GM12878 (cell line): Measurements from ENCODE around the gene MRTFA. TPM values are rescaled to one million over a fixed set of nuclear protein-coding genes. Genes with fewer than 3 reads are reported as not detected.

Experiments used
- ATAC-seq: fragments of 200-7000 bp; cut with Tn5 transposase; 3 replicates; pipeline ENCODE4 v1.9.1; 2020; ENCODE audit warnings: mild to moderate bottlenecking, moderate library complexity
- BruUV-seq: library from RNA; stranded (reverse); fragments of 400-500 nt; replicated peaks from 2 replicates; lab custom pipeline; 2021; lab: Mats Ljungman, UMichigan
- CTCF ChIA-PET: fragments of 300-600 bp; sonication (Branson Sonifier 250); formaldehyde crosslinking; extraction: SDS; loops from one replicate; lab custom pipeline; 2021; ENCODE audit warnings: inconsistent platforms; lab: Yijun Ruan, JAX
- POLR2A ChIA-PET: fragments of 350-600 bp; formaldehyde crosslinking; extraction: SDS; loops from one replicate; lab custom pipeline; 2021; ENCODE audit warnings: inconsistent platforms; lab: Charles Lee
- RAD21 ChIA-PET: fragments of 300-600 bp; sonication (Branson Sonifier 250); formaldehyde crosslinking; loops from one replicate; lab custom pipeline; 2023; ENCODE audit warnings: antibody characterized with exemption; ENCODE audit not compliant: unreplicated experiment; lab: Charles Lee
- SMC1A ChIA-PET: fragments of 300-600 bp; sonication (Branson Sonifier 250); formaldehyde crosslinking; loops from one replicate; lab custom pipeline; 2023; ENCODE audit not compliant: unreplicated experiment, uncharacterized antibody; lab: Charles Lee
- DNase-seq: peaks from one replicate; pipeline ENCODE4 v3.0.0-alpha.2; 2011; ENCODE audit warnings: low read depth, low spot score
- FAIRE-seq: peaks from 3 replicates; lab custom pipeline; 2011; peaks lifted over from hg19 to GRCh38; lab: Jason Lieb, UNC
- H2AFZ ChIP-seq: 2 replicates; pipeline ENCODE4 v1.6.0; 2011; ENCODE audit warnings: low read depth, low read length, control low read depth; ENCODE audit not compliant: control insufficient read depth
- H3K27ac ChIP-seq: 2 replicates; pipeline ENCODE4 v1.5.1; 2011; ENCODE audit warnings: control low read depth; ENCODE audit not compliant: control insufficient read depth, insufficient read depth
- H3K27me3 ChIP-seq, 2 experiments: replicated peaks in 1 of 2; 2 replicates each; pipeline versions ENCODE4 v1.6.0 to v1.6.1; 2011; ENCODE audit warnings: low read length in 1 of 2; ENCODE audit not compliant: control insufficient read depth in 2 of 2, insufficient read depth in 2 of 2
- H3K36me3 ChIP-seq, 2 experiments: 2 replicates each; pipeline ENCODE4 v1.5.1; 2011; ENCODE audit warnings: low read length in 1 of 2; ENCODE audit not compliant: control insufficient read depth in 2 of 2, insufficient read depth in 2 of 2
- H3K4me1 ChIP-seq: 2 replicates; pipeline ENCODE4 v1.6.1; 2011; ENCODE audit warnings: mild to moderate bottlenecking, low read length, moderate library complexity, mixed read lengths; ENCODE audit not compliant: control insufficient read depth, insufficient read depth
- H3K4me2 ChIP-seq: 2 replicates; pipeline ENCODE4 v1.6.0; 2011; ENCODE audit warnings: control low read depth; ENCODE audit not compliant: control insufficient read depth, insufficient read depth
- H3K4me3 ChIP-seq: fragments of 200-600 bp; sonication (generic); 2 replicates; pipeline ENCODE4 v1.5.1; 2016
- H3K79me2 ChIP-seq: 2 replicates; pipeline ENCODE4 v1.6.0; 2011; ENCODE audit warnings: low read length; ENCODE audit not compliant: control insufficient read depth, insufficient read depth
- H3K9ac ChIP-seq: 2 replicates; pipeline ENCODE4 v1.8.0; 2011; ENCODE audit warnings: low read length, control low read depth, mixed read lengths; ENCODE audit not compliant: control insufficient read depth, insufficient read depth
- H3K9me3 ChIP-seq: replicated peaks from 3 replicates; pipeline ENCODE4 v1.5.1; 2011; ENCODE audit warnings: mild to moderate bottlenecking, low read length; ENCODE audit not compliant: control insufficient read depth, insufficient read depth
- H4K20me1 ChIP-seq: 2 replicates; pipeline ENCODE4 v1.6.0; 2011; ENCODE audit not compliant: control insufficient read depth, insufficient read depth
- KDM1A ChIP-seq: fragments of 200-600 bp; sonication (generic); IDR thresholded peaks from 2 replicates; pipeline ENCODE4 v1.6.1; 2016; ENCODE audit warnings: borderline replicate concordance
- NBN ChIP-seq: fragments of 450-650 bp; IDR thresholded peaks from 2 replicates; pipeline ENCODE4 v1.6.1; 2016
- NFYA ChIP-seq: IDR thresholded peaks from 2 replicates; pipeline ENCODE4 v1.6.1; 2011; ENCODE audit warnings: low read depth, mild to moderate bottlenecking, low read length, improper control_type of control experiment, borderline replicate concordance
- NR2C1 ChIP-seq: fragments of 450-650 bp; IDR thresholded peaks from 2 replicates; pipeline ENCODE4 v1.6.1; 2017; ENCODE audit warnings: antibody characterized with exemption, mild to moderate bottlenecking, moderate library complexity
- POLR2A ChIP-seq: IDR thresholded peaks from 2 replicates; pipeline ENCODE4 v1.6.1; 2011; ENCODE audit warnings: low read depth, mild to moderate bottlenecking, low read length
- RCOR1 ChIP-seq: conservative IDR thresholded peaks from 2 replicates; pipeline ENCODE4 v1.6.1; 2012; ENCODE audit warnings: low read depth, low read length, improper control_type of control experiment
- YBX1 ChIP-seq: fragments of 450-650 bp; IDR thresholded peaks from 2 replicates; pipeline ENCODE4 v1.6.1; 2016; ENCODE audit warnings: antibody characterized with exemption
- WGBS: methylation state at CpG from one replicate; pipeline ENCODE4 v1.1.6; 2016; ENCODE audit warnings: low lambda C conversion rate; ENCODE audit not compliant: insufficient replicate concordance, insufficient coverage; ENCODE audit errors: missing lambda C conversion rate; 5-methylcytosine and 5-hydroxymethylcytosine counted together
- in situ Hi-C: fragments of 300-500 bp; cut with MboI; formaldehyde crosslinking; loops from 9 replicates; pipeline ENCODE4 v1.14.3; 2018; ENCODE audit warnings: mixed read lengths
- intact Hi-C: fragments of 100-400 bp; cut with micrococcal nuclease; formaldehyde crosslinking; loops from one replicate; pipeline ENCODE4 v1.14.2; 2022; ENCODE audit not compliant: unreplicated experiment
- polyA plus RNA-seq, 11 experiments: library from polyadenylated mRNA; depleted of rRNA in 4 of 11; unstranded in 6 of 11; stranded (reverse) in 5 of 11; fragments of >200 nt; fragmentation: Nextera tagmentation in 4 of 11; fragmentation: Illumina TruSeq in 1 of 11; extraction: Ambion mirVana in 4 of 11; extraction: Trizol in 1 of 11; gene quantifications; 1 replicate in 1 of 11; 2 replicates in 10 of 11; pipeline versions ENCODE4 v1.2.1 to v1.2.3, GENCODE V29; 2011 to 2016; ENCODE audit warnings: inconsistent platforms in 2 of 11, missing spikeins in 2 of 11, low read depth in 1 of 11
- total RNA-seq, 4 experiments: library from RNA; depleted of rRNA in 3 of 4; stranded (reverse); fragments of >200 nt in 3 of 4; fragmentation: Illumina TruSeq in 1 of 4; extraction: Trizol in 1 of 4; gene quantifications; 2 replicates each; pipeline versions ENCODE4 v1.2.1 to v1.2.3, GENCODE V29; 2013 to 2021
- TF ChIP-seq, protein P1 (sequence below): fragments of 450-650 bp; formaldehyde crosslinking; IDR thresholded peaks from 2 replicates; pipeline ENCODE4 v1.4.0; 2020; ENCODE audit warnings: mild to moderate bottlenecking, moderate library complexity
- TF ChIP-seq, protein P2 (sequence below): fragments of 150-350 bp; IDR thresholded peaks from 2 replicates; pipeline ENCODE4 v1.6.1; 2014; ENCODE audit warnings: mild to moderate bottlenecking, low read depth, low read length
- TF ChIP-seq, protein P3 (sequence below): fragments of 450-650 bp; IDR thresholded peaks from 2 replicates; pipeline ENCODE4 v1.6.1; 2017; ENCODE audit warnings: mild to moderate bottlenecking, moderate library complexity
- TF ChIP-seq, protein P4 (sequence below): fragments of 450-650 bp; IDR thresholded peaks from 2 replicates; pipeline ENCODE4 v1.6.1; 2018; ENCODE audit warnings: borderline replicate concordance, mild to moderate bottlenecking; ENCODE audit not compliant: partially characterized antibody
- TF ChIP-seq, protein P5 (sequence below): IDR thresholded peaks from 2 replicates; pipeline ENCODE4 v1.6.1; 2012; ENCODE audit warnings: low read depth, low read length, improper control_type of control experiment

The MRTFA gene
- total and polyA plus RNA-seq, 10 of the 15 experiments (the other 5 are each of a cell fraction or from before 2014, with no cell fraction given), result 2.0 to 63.9 (median 17.9) TPM

DNA sequence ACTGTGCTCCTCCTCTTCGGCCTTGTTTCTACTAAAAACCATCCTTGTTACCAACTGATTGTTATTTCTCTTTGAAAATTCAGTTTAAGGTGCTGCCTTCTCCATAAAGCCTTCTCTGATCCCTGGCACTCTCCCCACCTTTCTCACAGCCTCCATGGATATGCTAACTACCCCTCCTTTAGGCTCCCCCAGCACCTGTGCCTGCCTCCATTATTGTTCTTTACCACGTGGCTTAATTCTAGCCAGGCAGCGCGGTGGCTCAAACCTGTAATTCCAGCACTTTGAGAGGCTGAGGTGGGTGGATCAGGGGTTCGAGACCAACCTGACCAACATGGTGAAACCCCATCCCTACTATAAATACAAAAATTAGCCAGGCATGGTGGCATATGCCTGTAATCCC lies 96.3 kb downstream of the MRTFA start:
- ChIA-PET POLR2A (no interaction called here), SMC1A (interaction anchor here (1.0 kb wide), 1 partner anchor 10 kb away, joined by 6 read pairs; no protein-coding TSS in a partner anchor), CTCF (interaction anchor here (2.1 kb wide), 1 partner anchor 15 kb away, joined by 8 read pairs; no protein-coding TSS in a partner anchor), RAD21 (interaction anchor here (1.3 kb wide), 1 partner anchor 94 kb away, joined by 3 read pairs; no protein-coding TSS in a partner anchor)
- in situ Hi-C loops, result no loop called here
- DNase-seq (no peak), FAIRE-seq (no peak), ATAC-seq (no peak)
- Histone ChIP-seq H3K27ac (no peak overlapping the region), H3K4me2 (no peak overlapping the region), H3K27me3 (no peaks in the 10 kb centered on the region), H3K9me3 (no peaks in the 10 kb centered on the region), H2AFZ (no peak overlapping the region), H3K4me1 (peaks cover 7% of the 10 kb centered on the region), H3K36me3 (no peaks in the 10 kb centered on the region), H3K4me3 (no peak overlapping the region), H3K9ac (no peak overlapping the region), H4K20me1 (no peaks in the 10 kb centered on the region), H3K79me2 (peaks cover 4% of the 10 kb centered on the region)
- intact Hi-C loops, result no loop called here
- 98% methylated on average over 5 of the region's 5 CpGs for WGBS
- BruUV-seq, result no TSS peak
- TF ChIP-seq, protein P1, sequence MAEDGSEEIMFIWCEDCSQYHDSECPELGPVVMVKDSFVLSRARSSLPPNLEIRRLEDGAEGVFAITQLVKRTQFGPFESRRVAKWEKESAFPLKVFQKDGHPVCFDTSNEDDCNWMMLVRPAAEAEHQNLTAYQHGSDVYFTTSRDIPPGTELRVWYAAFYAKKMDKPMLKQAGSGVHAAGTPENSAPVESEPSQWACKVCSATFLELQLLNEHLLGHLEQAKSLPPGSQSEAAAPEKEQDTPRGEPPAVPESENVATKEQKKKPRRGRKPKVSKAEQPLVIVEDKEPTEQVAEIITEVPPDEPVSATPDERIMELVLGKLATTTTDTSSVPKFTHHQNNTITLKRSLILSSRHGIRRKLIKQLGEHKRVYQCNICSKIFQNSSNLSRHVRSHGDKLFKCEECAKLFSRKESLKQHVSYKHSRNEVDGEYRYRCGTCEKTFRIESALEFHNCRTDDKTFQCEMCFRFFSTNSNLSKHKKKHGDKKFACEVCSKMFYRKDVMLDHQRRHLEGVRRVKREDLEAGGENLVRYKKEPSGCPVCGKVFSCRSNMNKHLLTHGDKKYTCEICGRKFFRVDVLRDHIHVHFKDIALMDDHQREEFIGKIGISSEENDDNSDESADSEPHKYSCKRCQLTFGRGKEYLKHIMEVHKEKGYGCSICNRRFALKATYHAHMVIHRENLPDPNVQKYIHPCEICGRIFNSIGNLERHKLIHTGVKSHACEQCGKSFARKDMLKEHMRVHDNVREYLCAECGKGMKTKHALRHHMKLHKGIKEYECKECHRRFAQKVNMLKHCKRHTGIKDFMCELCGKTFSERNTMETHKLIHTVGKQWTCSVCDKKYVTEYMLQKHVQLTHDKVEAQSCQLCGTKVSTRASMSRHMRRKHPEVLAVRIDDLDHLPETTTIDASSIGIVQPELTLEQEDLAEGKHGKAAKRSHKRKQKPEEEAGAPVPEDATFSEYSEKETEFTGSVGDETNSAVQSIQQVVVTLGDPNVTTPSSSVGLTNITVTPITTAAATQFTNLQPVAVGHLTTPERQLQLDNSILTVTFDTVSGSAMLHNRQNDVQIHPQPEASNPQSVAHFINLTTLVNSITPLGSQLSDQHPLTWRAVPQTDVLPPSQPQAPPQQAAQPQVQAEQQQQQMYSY (CRISPR knock-in tag), result no peak
- TF ChIP-seq POLR2A, result no peak
- TF ChIP-seq NR2C1, result no peak
- no peak for TF ChIP-seq NBN
- TF ChIP-seq RCOR1, result no peak
- TF ChIP-seq, protein P2, sequence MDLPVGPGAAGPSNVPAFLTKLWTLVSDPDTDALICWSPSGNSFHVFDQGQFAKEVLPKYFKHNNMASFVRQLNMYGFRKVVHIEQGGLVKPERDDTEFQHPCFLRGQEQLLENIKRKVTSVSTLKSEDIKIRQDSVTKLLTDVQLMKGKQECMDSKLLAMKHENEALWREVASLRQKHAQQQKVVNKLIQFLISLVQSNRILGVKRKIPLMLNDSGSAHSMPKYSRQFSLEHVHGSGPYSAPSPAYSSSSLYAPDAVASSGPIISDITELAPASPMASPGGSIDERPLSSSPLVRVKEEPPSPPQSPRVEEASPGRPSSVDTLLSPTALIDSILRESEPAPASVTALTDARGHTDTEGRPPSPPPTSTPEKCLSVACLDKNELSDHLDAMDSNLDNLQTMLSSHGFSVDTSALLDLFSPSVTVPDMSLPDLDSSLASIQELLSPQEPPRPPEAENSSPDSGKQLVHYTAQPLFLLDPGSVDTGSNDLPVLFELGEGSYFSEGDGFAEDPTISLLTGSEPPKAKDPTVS, result no peak
- TF ChIP-seq YBX1, result no peak
- no peak for TF ChIP-seq KDM1A
- TF ChIP-seq, protein P3, sequence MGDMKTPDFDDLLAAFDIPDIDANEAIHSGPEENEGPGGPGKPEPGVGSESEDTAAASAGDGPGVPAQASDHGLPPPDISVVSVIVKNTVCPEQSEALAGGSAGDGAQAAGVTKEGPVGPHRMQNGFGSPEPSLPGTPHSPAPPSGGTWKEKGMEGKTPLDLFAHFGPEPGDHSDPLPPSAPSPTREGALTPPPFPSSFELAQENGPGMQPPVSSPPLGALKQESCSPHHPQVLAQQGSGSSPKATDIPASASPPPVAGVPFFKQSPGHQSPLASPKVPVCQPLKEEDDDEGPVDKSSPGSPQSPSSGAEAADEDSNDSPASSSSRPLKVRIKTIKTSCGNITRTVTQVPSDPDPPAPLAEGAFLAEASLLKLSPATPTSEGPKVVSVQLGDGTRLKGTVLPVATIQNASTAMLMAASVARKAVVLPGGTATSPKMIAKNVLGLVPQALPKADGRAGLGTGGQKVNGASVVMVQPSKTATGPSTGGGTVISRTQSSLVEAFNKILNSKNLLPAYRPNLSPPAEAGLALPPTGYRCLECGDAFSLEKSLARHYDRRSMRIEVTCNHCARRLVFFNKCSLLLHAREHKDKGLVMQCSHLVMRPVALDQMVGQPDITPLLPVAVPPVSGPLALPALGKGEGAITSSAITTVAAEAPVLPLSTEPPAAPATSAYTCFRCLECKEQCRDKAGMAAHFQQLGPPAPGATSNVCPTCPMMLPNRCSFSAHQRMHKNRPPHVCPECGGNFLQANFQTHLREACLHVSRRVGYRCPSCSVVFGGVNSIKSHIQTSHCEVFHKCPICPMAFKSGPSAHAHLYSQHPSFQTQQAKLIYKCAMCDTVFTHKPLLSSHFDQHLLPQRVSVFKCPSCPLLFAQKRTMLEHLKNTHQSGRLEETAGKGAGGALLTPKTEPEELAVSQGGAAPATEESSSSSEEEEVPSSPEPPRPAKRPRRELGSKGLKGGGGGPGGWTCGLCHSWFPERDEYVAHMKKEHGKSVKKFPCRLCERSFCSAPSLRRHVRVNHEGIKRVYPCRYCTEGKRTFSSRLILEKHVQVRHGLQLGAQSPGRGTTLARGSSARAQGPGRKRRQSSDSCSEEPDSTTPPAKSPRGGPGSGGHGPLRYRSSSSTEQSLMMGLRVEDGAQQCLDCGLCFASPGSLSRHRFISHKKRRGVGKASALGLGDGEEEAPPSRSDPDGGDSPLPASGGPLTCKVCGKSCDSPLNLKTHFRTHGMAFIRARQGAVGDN, result no peak
- TF ChIP-seq, protein P4, sequence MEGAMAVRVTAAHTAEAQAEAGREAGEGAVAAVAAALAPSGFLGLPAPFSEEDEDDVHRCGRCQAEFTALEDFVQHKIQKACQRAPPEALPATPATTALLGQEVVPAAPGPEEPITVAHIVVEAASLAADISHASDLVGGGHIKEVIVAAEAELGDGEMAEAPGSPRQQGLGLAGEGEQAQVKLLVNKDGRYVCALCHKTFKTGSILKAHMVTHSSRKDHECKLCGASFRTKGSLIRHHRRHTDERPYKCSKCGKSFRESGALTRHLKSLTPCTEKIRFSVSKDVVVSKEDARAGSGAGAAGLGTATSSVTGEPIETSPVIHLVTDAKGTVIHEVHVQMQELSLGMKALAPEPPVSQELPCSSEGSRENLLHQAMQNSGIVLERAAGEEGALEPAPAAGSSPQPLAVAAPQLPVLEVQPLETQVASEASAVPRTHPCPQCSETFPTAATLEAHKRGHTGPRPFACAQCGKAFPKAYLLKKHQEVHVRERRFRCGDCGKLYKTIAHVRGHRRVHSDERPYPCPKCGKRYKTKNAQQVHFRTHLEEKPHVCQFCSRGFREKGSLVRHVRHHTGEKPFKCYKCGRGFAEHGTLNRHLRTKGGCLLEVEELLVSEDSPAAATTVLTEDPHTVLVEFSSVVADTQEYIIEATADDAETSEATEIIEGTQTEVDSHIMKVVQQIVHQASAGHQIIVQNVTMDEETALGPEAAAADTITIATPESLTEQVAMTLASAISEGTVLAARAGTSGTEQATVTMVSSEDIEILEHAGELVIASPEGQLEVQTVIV, result no peak
- TF ChIP-seq, protein P5, sequence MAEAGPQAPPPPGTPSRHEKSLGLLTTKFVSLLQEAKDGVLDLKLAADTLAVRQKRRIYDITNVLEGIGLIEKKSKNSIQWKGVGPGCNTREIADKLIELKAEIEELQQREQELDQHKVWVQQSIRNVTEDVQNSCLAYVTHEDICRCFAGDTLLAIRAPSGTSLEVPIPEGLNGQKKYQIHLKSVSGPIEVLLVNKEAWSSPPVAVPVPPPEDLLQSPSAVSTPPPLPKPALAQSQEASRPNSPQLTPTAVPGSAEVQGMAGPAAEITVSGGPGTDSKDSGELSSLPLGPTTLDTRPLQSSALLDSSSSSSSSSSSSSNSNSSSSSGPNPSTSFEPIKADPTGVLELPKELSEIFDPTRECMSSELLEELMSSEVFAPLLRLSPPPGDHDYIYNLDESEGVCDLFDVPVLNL, result no peak
- TF ChIP-seq NFYA, result no peak
